ENCODE results near the gene YBX1.

DNA sequence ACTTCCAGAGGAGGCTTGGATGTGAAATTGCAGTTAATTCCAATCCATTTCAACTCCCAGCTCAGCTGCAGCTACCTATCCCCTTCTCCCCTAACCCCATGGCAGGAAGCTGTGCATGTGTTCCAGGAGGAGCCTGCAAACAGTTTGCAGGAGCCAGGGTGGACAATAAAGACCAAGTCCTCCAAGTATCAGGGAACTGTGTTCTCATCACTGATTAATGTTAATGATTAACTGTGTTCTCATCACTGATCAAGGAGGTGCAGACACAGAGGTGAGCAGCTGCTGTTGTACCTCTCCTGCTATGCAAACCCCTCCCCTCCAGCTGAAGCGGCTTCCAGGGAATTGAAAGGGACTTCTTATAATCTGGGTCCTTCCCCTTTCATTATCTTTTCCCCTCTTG is 38.6 kb downstream of the YBX1 start:
- TF ChIP-seq, protein P1, sequence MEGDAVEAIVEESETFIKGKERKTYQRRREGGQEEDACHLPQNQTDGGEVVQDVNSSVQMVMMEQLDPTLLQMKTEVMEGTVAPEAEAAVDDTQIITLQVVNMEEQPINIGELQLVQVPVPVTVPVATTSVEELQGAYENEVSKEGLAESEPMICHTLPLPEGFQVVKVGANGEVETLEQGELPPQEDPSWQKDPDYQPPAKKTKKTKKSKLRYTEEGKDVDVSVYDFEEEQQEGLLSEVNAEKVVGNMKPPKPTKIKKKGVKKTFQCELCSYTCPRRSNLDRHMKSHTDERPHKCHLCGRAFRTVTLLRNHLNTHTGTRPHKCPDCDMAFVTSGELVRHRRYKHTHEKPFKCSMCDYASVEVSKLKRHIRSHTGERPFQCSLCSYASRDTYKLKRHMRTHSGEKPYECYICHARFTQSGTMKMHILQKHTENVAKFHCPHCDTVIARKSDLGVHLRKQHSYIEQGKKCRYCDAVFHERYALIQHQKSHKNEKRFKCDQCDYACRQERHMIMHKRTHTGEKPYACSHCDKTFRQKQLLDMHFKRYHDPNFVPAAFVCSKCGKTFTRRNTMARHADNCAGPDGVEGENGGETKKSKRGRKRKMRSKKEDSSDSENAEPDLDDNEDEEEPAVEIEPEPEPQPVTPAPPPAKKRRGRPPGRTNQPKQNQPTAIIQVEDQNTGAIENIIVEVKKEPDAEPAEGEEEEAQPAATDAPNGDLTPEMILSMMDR (IDR thresholded peaks at IDR 0.05), result no peak
- TF ChIP-seq POLR2A (IDR thresholded peaks at IDR 0.05), result no peak
